ENCODE data around the gene OR11A1.

GRCh38 chr6:29425075-29425474 is 31.8 kb downstream of the OR11A1 start:
- TF ChIP-seq CTCF (IDR thresholded peaks at IDR 0.05; ENCODE audit: low read depth, low read length): no peak
- no peak for TF ChIP-seq POLR2A (IDR thresholded peaks at IDR 0.05; ENCODE audit: extremely low read depth, insufficient read length)
- TF ChIP-seq MYC (IDR thresholded peaks at IDR 0.05; ENCODE audit: low read depth, low read length): no peak
- TF ChIP-seq, protein P1, sequence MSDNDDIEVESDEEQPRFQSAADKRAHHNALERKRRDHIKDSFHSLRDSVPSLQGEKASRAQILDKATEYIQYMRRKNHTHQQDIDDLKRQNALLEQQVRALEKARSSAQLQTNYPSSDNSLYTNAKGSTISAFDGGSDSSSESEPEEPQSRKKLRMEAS (IDR thresholded peaks at IDR 0.05; ENCODE audit: low read depth, low read length): no peak

Data from NB4 (cell line).